Stomach (tissue), 4 donors: ENCODE data around the gene USP4.

ENCODE experiments used
- CTCF ChIP-seq, 7 experiments: fragments of 450-650 bp in 4 of 7; fragments of 200-600 bp in 3 of 7; sonication (generic) in 3 of 7; IDR thresholded peaks; one replicate each; pipeline ENCODE4 v1.5.1; 2016 to 2019; ENCODE audit warnings: antibody characterized with exemption in 7 of 7, control low read depth in 2 of 7, mild to moderate bottlenecking in 1 of 7
- POLR2A ChIP-seq, 4 donors: fragments of 450-650 bp; IDR thresholded peaks; one replicate each; pipeline ENCODE4 v1.6.1; 2016; ENCODE audit warnings: antibody characterized with exemption in 4 of 4, control low read depth in 2 of 4, mild to moderate bottlenecking in 1 of 4, moderate library complexity in 1 of 4
- POLR2AphosphoS5 ChIP-seq, 3 donors: sonication (generic); formaldehyde crosslinking; IDR thresholded peaks; one replicate each; pipeline ENCODE4 v1.6.1; 2016; ENCODE audit warnings: antibody characterized with exemption in 3 of 3

- TF ChIP-seq CTCF (IDR thresholded peaks at IDR 0.05) (no peak), POLR2AphosphoS5 (IDR thresholded peaks at IDR 0.05) (no peak), POLR2A (IDR thresholded peaks at IDR 0.05) (no peak)
These were observed 74.0 kb downstream of the USP4 start for GRCh38 chr3:49265661-49266386.
